Ovary (tissue), 3 donors: ENCODE measurements around the gene HCN1.

Experiments used
- CTCF ChIP-seq, 3 donors: fragments of 450-650 bp in 2 of 3; fragments of 200-600 bp in 1 of 3; IDR thresholded peaks; one replicate each; pipeline versions ENCODE4 v1.5.1 to v1.8.0; 2016 to 2022; ENCODE audit warnings: antibody characterized with exemption in 3 of 3, mild to moderate bottlenecking in 1 of 3
- EP300 ChIP-seq: sonication (generic); formaldehyde crosslinking; IDR thresholded peaks from one replicate; pipeline ENCODE4 v1.6.1; 2017; ENCODE audit warnings: antibody characterized with exemption
- donor health status: DM: no; HTN: no; CAD: no.

- TF ChIP-seq CTCF (IDR thresholded peaks at IDR 0.05) (no peak), EP300 (no peak)
Observed at GRCh38 chr5:45509371-45509770, 186.8 kb downstream of the HCN1 start.
